Effector memory CD4-positive, alpha-beta T cell (primary cell): ENCODE results near the gene SCAMP2.

Experiments used
- DNase-seq, 3 donors: peaks; one replicate each; pipeline ENCODE4 v3.0.0-alpha.2; 2020
- H3K27ac ChIP-seq: 2 replicates; pipeline ENCODE4 v1.7.0; 2013; ENCODE audit warnings: mild to moderate bottlenecking, low read length, moderate library complexity; ENCODE audit not compliant: insufficient read depth, poor library complexity, severe bottlenecking
- H3K27me3 ChIP-seq: replicated peaks from 2 replicates; pipeline ENCODE4 v1.7.0; 2013; ENCODE audit warnings: mild to moderate bottlenecking, low read length; ENCODE audit not compliant: insufficient read depth, control insufficient read depth, poor library complexity, severe bottlenecking
- H3K36me3 ChIP-seq: 2 replicates; pipeline ENCODE4 v1.7.0; 2013; ENCODE audit warnings: mild to moderate bottlenecking, low read length, moderate library complexity; ENCODE audit not compliant: control insufficient read depth, insufficient read depth
- H3K4me1 ChIP-seq: 2 replicates; pipeline ENCODE4 v1.7.0; 2013; ENCODE audit warnings: low read length, mild to moderate bottlenecking; ENCODE audit not compliant: control insufficient read depth, insufficient read depth, poor library complexity, severe bottlenecking
- H3K4me3 ChIP-seq: 2 replicates; pipeline ENCODE4 v1.7.0; 2013; ENCODE audit warnings: low read length, low read depth, mild to moderate bottlenecking; ENCODE audit not compliant: insufficient read depth, poor library complexity, severe bottlenecking
- H3K9me3 ChIP-seq: 2 replicates; pipeline ENCODE4 v1.7.0; 2013; ENCODE audit warnings: mild to moderate bottlenecking, low read length, moderate library complexity; ENCODE audit not compliant: control insufficient read depth

SCAMP2 gene

GRCh38 chr15:74809956-74810355 is 63.2 kb downstream of the SCAMP2 start:
- Histone ChIP-seq H3K4me3 (no peak overlapping the region), H3K9me3 (no peaks in the 10 kb centered on the region), H3K27ac (no peak overlapping the region), H3K36me3 (no peaks in the 10 kb centered on the region), H3K27me3 (no peaks in the 10 kb centered on the region), H3K4me1 (peaks cover 6% of the 10 kb centered on the region)
- DNase-seq = no peak

GRCh38 chr15:74809242-74809641 is 63.9 kb downstream of the SCAMP2 start:
- H3K27ac ChIP-seq = no peak overlapping the region
- no peak for DNase-seq
- H3K4me3 ChIP-seq = no peak overlapping the region
- peaks cover 2% of the 10 kb centered on the region for H3K36me3 ChIP-seq
- H3K4me1 ChIP-seq = peaks cover 6% of the 10 kb centered on the region
- H3K27me3 ChIP-seq = no peaks in the 10 kb centered on the region
- H3K9me3 ChIP-seq = no peaks in the 10 kb centered on the region

GRCh38 chr15:74808840-74809229 is 64.3 kb downstream of the SCAMP2 start:
- H3K9me3 ChIP-seq = no peaks in the 10 kb centered on the region
- H3K27ac ChIP-seq = no peak overlapping the region
- no peak overlapping the region for H3K4me3 ChIP-seq
- H3K27me3 ChIP-seq = no peaks in the 10 kb centered on the region
- DNase-seq = no peak
- H3K4me1 ChIP-seq = peaks cover 6% of the 10 kb centered on the region
- H3K36me3 ChIP-seq = peaks cover 6% of the 10 kb centered on the region

- Histone ChIP-seq H3K27ac (no peak overlapping the region), H3K4me1 (peaks cover 6% of the 10 kb centered on the region), H3K36me3 (peaks cover 12% of the 10 kb centered on the region), H3K27me3 (no peaks in the 10 kb centered on the region), H3K4me3 (no peak overlapping the region), H3K9me3 (no peaks in the 10 kb centered on the region)
- DNase-seq = no peak
These were observed 64.9 kb downstream of the SCAMP2 start for GRCh38 chr15:74808078-74808839.

GRCh38 chr15:74807282-74807681 is 65.9 kb downstream of the SCAMP2 start:
- Histone ChIP-seq H3K27ac (no peak overlapping the region), H3K27me3 (no peaks in the 10 kb centered on the region), H3K4me1 (peaks cover 6% of the 10 kb centered on the region), H3K4me3 (no peak overlapping the region), H3K9me3 (no peaks in the 10 kb centered on the region), H3K36me3 (peaks cover 22% of the 10 kb centered on the region)
- DNase-seq = no peak

- H3K9me3 ChIP-seq = no peaks in the 10 kb centered on the region
- H3K36me3 ChIP-seq = peaks cover 45% of the 10 kb centered on the region
- no peaks in the 10 kb centered on the region for H3K27me3 ChIP-seq
- DNase-seq = no peak
- no peak overlapping the region for H3K4me3 ChIP-seq
- no peak overlapping the region for H3K27ac ChIP-seq
- peaks cover 7% of the 10 kb centered on the region for H3K4me1 ChIP-seq
These were observed 68.2 kb downstream of the SCAMP2 start for GRCh38 chr15:74804935-74805334.

- Histone ChIP-seq H3K4me1 (peaks cover 27% of the 10 kb centered on the region), H3K36me3 (peaks cover 65% of the 10 kb centered on the region), H3K27ac (no peak overlapping the region), H3K27me3 (no peaks in the 10 kb centered on the region), H3K4me3 (no peak overlapping the region), H3K9me3 (no peaks in the 10 kb centered on the region)
- no peak for DNase-seq
These were observed 70.2 kb downstream of the SCAMP2 start for GRCh38 chr15:74802862-74803447.

GRCh38 chr15:74802290-74802689 is 70.9 kb downstream of the SCAMP2 start:
- Histone ChIP-seq H3K4me1 (peaks cover 32% of the 10 kb centered on the region), H3K27me3 (no peaks in the 10 kb centered on the region), H3K9me3 (no peaks in the 10 kb centered on the region), H3K36me3 (peaks cover 68% of the 10 kb centered on the region), H3K4me3 (no peak overlapping the region), H3K27ac (no peak overlapping the region)
- no peak for DNase-seq

GRCh38 chr15:74801311-74801997 is 71.7 kb downstream of the SCAMP2 start:
- Histone ChIP-seq H3K36me3 (peaks cover 68% of the 10 kb centered on the region), H3K4me3 (no peak overlapping the region), H3K27me3 (no peaks in the 10 kb centered on the region), H3K4me1 (peaks cover 36% of the 10 kb centered on the region), H3K9me3 (no peaks in the 10 kb centered on the region), H3K27ac (peak overlapping the region; percentile 4)
- DNase-seq = no peak

GRCh38 chr15:74800559-74801094 is 72.5 kb downstream of the SCAMP2 start:
- Histone ChIP-seq H3K36me3 (peaks cover 68% of the 10 kb centered on the region), H3K4me3 (no peak overlapping the region), H3K9me3 (no peaks in the 10 kb centered on the region), H3K27ac (peak overlapping the region; percentile 4), H3K4me1 (peaks cover 43% of the 10 kb centered on the region), H3K27me3 (no peaks in the 10 kb centered on the region)
- no peak for DNase-seq
